CD4-positive, alpha-beta T cell (primary cell): ENCODE data around the gene PDZRN3. TPM values are rescaled to one million over a fixed set of nuclear protein-coding genes. Genes with fewer than 3 reads are reported as not detected.

Experiments
- ATAC-seq: fragments of 200-7000 bp; cut with Tn5 transposase; one replicate; pipeline ENCODE4 v1.10.0; 2022; ENCODE audit warnings: mild to moderate bottlenecking; ENCODE audit not compliant: poor library complexity
- CTCF ChIA-PET: fragments of 350-600 bp; sonication (Branson Sonifier 250); formaldehyde crosslinking; loops from one replicate; lab custom pipeline; 2021; ENCODE audit warnings: antibody characterized with exemption, inconsistent platforms; lab: Charles Lee
- POLR2A ChIA-PET: fragments of 350-600 bp; sonication (Branson Sonifier 250); formaldehyde crosslinking; loops from one replicate; lab custom pipeline; 2021; ENCODE audit warnings: antibody characterized with exemption, inconsistent platforms; lab: Charles Lee
- DNase-seq, 14 experiments: peaks; one replicate each; pipeline ENCODE4 v3.0.0-alpha.2; 2013 to 2020; ENCODE audit warnings: mixed read lengths in 2 of 14
- H3K27ac ChIP-seq, 2 donors: one replicate each; pipeline versions ENCODE4 v1.5.1 to v1.7.0; 2013; ENCODE audit warnings: low read length in 2 of 2, low read depth in 1 of 2, mild to moderate bottlenecking in 1 of 2
- H3K27me3 ChIP-seq, 2 experiments: 1 replicate in 1 of 2; 2 replicates in 1 of 2; pipeline versions ENCODE4 v1.6.1 to v1.7.0; 2013; ENCODE audit warnings: low read length in 2 of 2, control low read depth in 1 of 2, mild to moderate bottlenecking in 1 of 2, moderate library complexity in 1 of 2; ENCODE audit not compliant: insufficient read depth in 2 of 2, control insufficient read depth in 1 of 2
- H3K36me3 ChIP-seq: one replicate; pipeline ENCODE4 v1.6.1; 2013; ENCODE audit warnings: low read length, control low read depth; ENCODE audit not compliant: insufficient read depth
- H3K4me1 ChIP-seq: one replicate; pipeline ENCODE4 v1.6.1; 2013; ENCODE audit warnings: low read length, control low read depth; ENCODE audit not compliant: insufficient read depth
- H3K4me3 ChIP-seq: one replicate; pipeline ENCODE4 v1.5.1; 2013; ENCODE audit warnings: mild to moderate bottlenecking, low read length, moderate library complexity
- H3K9me3 ChIP-seq, 2 experiments: 1 replicate in 1 of 2; 2 replicates in 1 of 2; pipeline versions ENCODE4 v1.6.1 to v1.7.0; 2013; ENCODE audit warnings: low read length in 2 of 2, mild to moderate bottlenecking in 2 of 2, control low read depth in 1 of 2, moderate library complexity in 1 of 2; ENCODE audit not compliant: control insufficient read depth in 1 of 2, insufficient read depth in 1 of 2
- H3K27ac Mint-ChIP-seq: one replicate; pipeline ENCODE4 v1.8.0; 2020; ENCODE audit warnings: mixed read lengths
- H3K27me3 Mint-ChIP-seq: one replicate; pipeline ENCODE4 v1.8.0; 2021; ENCODE audit warnings: mixed read lengths
- H3K36me3 Mint-ChIP-seq: one replicate; pipeline ENCODE4 v1.8.0; 2021; ENCODE audit warnings: low read depth, mixed read lengths
- H3K4me1 Mint-ChIP-seq: one replicate; pipeline ENCODE4 v1.8.0; 2021; ENCODE audit warnings: low read depth, mixed read lengths
- H3K4me3 Mint-ChIP-seq: one replicate; pipeline ENCODE4 v1.8.0; 2020; ENCODE audit warnings: mild to moderate bottlenecking, mixed read lengths
- H3K9me3 Mint-ChIP-seq: one replicate; pipeline ENCODE4 v1.8.0; 2020; ENCODE audit warnings: mixed read lengths
- CTCF ChIP-seq: fragments of 200-600 bp; IDR thresholded peaks from one replicate; pipeline ENCODE4 v1.8.0; 2022; ENCODE audit warnings: antibody characterized with exemption, mild to moderate bottlenecking
- intact Hi-C, 2 experiments: fragments of 100-400 bp; cut with DNase I in 1 of 2; cut with micrococcal nuclease in 1 of 2; formaldehyde crosslinking; loops; one replicate each; pipeline versions ENCODE4 v1.15.1 to v1.9.0; 2023 to 2025; cut with DNase I, micrococcal nuclease
- total RNA-seq, 174 experiments: library from RNA in 2 of 174; stranded (reverse) in 2 of 174; gene quantifications; one replicate each; pipeline ENCODE4 v1.2.3 and lab custom pipeline; 2021 to 2026

PDZRN3 gene
- total RNA-seq, 2 experiments from 2014 or later, result not detected

DNA sequence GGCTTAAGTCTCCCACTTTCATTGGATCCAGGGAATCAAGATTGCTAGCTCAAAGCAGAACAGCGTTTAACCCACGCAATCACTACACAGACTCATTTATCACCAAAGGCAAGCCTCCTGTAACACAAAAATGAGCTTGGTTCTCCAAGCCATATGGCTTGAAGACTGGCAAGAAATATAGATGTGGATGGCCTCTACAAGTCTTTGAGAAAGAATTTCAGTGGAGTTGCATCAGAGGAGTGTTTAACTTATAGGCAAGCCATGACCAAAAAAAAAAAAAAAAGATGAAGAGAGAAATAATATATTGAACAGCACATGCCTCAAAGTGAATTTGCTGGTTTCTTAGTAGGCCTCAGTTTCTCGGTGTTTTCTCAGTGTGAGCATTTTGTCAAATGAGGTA, 27.3 kb downstream of the PDZRN3 start:
- Mint-ChIP-seq H3K36me3 (no peaks in the 10 kb centered on the region), H3K4me1 (no peaks in the 10 kb centered on the region), H3K4me3 (no peak overlapping the region), H3K27ac (no peak overlapping the region), H3K9me3 (no peaks in the 10 kb centered on the region), H3K27me3 (no peaks in the 10 kb centered on the region)
- H3K4me3 ChIP-seq, result no peak overlapping the region
- no peaks in the 10 kb centered on the region for H3K27me3 ChIP-seq
- CTCF ChIA-PET, result no interaction called here
- intact Hi-C loops, result no loop called here
- H3K9me3 ChIP-seq, result no peaks in the 10 kb centered on the region
- DNase-seq (no peak), ATAC-seq (no peak)
- TF ChIP-seq CTCF, result no peak
- no peaks in the 10 kb centered on the region for H3K4me1 ChIP-seq
- POLR2A ChIA-PET, result no interaction called here
- no peaks in the 10 kb centered on the region for H3K36me3 ChIP-seq
- H3K27ac ChIP-seq, result no peak overlapping the region

- ATAC-seq (no peak), DNase-seq (no peak)
- H3K4me3 Mint-ChIP-seq, result no peak overlapping the region
- CTCF ChIA-PET, result no interaction called here
- no peak for TF ChIP-seq CTCF
- no peaks in the 10 kb centered on the region for H3K4me1 Mint-ChIP-seq
- POLR2A ChIA-PET, result no interaction called here
- Histone ChIP-seq H3K27ac (no peak overlapping the region), H3K4me3 (no peak overlapping the region), H3K27me3 (no peaks in the 10 kb centered on the region), H3K9me3 (no peaks in the 10 kb centered on the region), H3K36me3 (no peaks in the 10 kb centered on the region), H3K4me1 (no peaks in the 10 kb centered on the region)
- H3K27ac Mint-ChIP-seq, result no peak overlapping the region
- no peaks in the 10 kb centered on the region for H3K9me3 Mint-ChIP-seq
- no peaks in the 10 kb centered on the region for H3K27me3 Mint-ChIP-seq
- intact Hi-C loops, result no loop called here
- no peaks in the 10 kb centered on the region for H3K36me3 Mint-ChIP-seq
Measured at GRCh38 chr3:73592154-73593144, 32.3 kb downstream of the PDZRN3 start.

- no peak overlapping the region for H3K27ac ChIP-seq
- no peaks in the 10 kb centered on the region for H3K27me3 ChIP-seq
- no peaks in the 10 kb centered on the region for H3K27me3 Mint-ChIP-seq
- H3K4me3 Mint-ChIP-seq, result no peak overlapping the region
- ChIA-PET POLR2A (no interaction called here), CTCF (no interaction called here)
- no peak overlapping the region for H3K27ac Mint-ChIP-seq
- ATAC-seq (no peak), DNase-seq (no peak)
- intact Hi-C loops, result no loop called here
- no peak overlapping the region for H3K4me3 ChIP-seq
- no peaks in the 10 kb centered on the region for H3K36me3 ChIP-seq
- H3K4me1 Mint-ChIP-seq, result no peaks in the 10 kb centered on the region
- TF ChIP-seq CTCF, result no peak
- no peaks in the 10 kb centered on the region for H3K4me1 ChIP-seq
- H3K9me3 Mint-ChIP-seq, result no peaks in the 10 kb centered on the region
- no peaks in the 10 kb centered on the region for H3K9me3 ChIP-seq
- no peaks in the 10 kb centered on the region for H3K36me3 Mint-ChIP-seq
Measured at GRCh38 chr3:73591286-73591800, 33.4 kb downstream of the PDZRN3 start.
